IPS-15b (cell line): ENCODE results near the gene FHL3.
"Not testable (repeated sequence)": the region's sequence is repeated elsewhere in the genome, so short reads cannot be mapped to it uniquely, and the experiment has no call there.

Experiments
- H3K27me3 ChIP-seq: one replicate; pipeline ENCODE4 v1.6.1; 2013; ENCODE audit warnings: low read length; ENCODE audit not compliant: control insufficient read depth, insufficient read depth
- H3K36me3 ChIP-seq: one replicate; pipeline ENCODE4 v1.6.1; 2013; ENCODE audit warnings: low read length; ENCODE audit not compliant: control insufficient read depth, insufficient read depth
- H3K4me1 ChIP-seq: one replicate; pipeline ENCODE4 v1.6.1; 2013; ENCODE audit warnings: mild to moderate bottlenecking, low read length; ENCODE audit not compliant: control insufficient read depth, insufficient read depth
- H3K4me3 ChIP-seq: one replicate; pipeline ENCODE4 v1.5.1; 2013; ENCODE audit warnings: low read depth, low read length
- H3K9ac ChIP-seq: one replicate; pipeline ENCODE4 v1.6.1; 2013; ENCODE audit warnings: low read depth, mild to moderate bottlenecking, low read length
- H3K9me3 ChIP-seq: one replicate; pipeline ENCODE4 v1.6.1; 2013; ENCODE audit warnings: mild to moderate bottlenecking, low read length; ENCODE audit not compliant: control insufficient read depth, insufficient read depth

The FHL3 gene

GRCh38 chr1:38044221-38045215, 39.2 kb upstream of the FHL3 start:
- H3K4me1 ChIP-seq: peaks cover 2% of the 10 kb centered on the region
- H3K27me3 ChIP-seq: peaks cover 55% of the 10 kb centered on the region
- peaks cover 5% of the 10 kb centered on the region for H3K36me3 ChIP-seq
- peak overlapping the region; percentile 26 for H3K9ac ChIP-seq
- H3K9me3 ChIP-seq: no peaks in the 10 kb centered on the region
- H3K4me3 ChIP-seq: peak overlapping the region; percentile 64

GRCh38 chr1:38043036-38043747, 37.9 kb upstream of the FHL3 start:
- H3K9ac ChIP-seq: no peak overlapping the region
- H3K4me3 ChIP-seq: peak overlapping the region; percentile 13
- no peaks in the 10 kb centered on the region for H3K9me3 ChIP-seq
- peaks cover 5% of the 10 kb centered on the region for H3K36me3 ChIP-seq
- peaks cover 42% of the 10 kb centered on the region for H3K27me3 ChIP-seq
- no peaks in the 10 kb centered on the region for H3K4me1 ChIP-seq

GRCh38 chr1:38041936-38042834, 36.9 kb upstream of the FHL3 start:
- Histone ChIP-seq H3K27me3 (peaks cover 32% of the 10 kb centered on the region), H3K36me3 (peaks cover 5% of the 10 kb centered on the region), H3K9me3 (no peaks in the 10 kb centered on the region), H3K4me3 (peak overlapping the region; percentile 13), H3K9ac (no peak overlapping the region), H3K4me1 (no peaks in the 10 kb centered on the region)

- Histone ChIP-seq H3K9me3 (no peaks in the 10 kb centered on the region), H3K4me3 (no peak overlapping the region), H3K9ac (no peak overlapping the region), H3K36me3 (peaks cover 5% of the 10 kb centered on the region), H3K4me1 (no peaks in the 10 kb centered on the region), H3K27me3 (peaks cover 24% of the 10 kb centered on the region)
Measured at GRCh38 chr1:38039331-38040088, 34.2 kb upstream of the FHL3 start.

GRCh38 chr1:38038861-38039260, 33.5 kb upstream of the FHL3 start:
- peaks cover 5% of the 10 kb centered on the region for H3K36me3 ChIP-seq
- no peaks in the 10 kb centered on the region for H3K4me1 ChIP-seq
- no peaks in the 10 kb centered on the region for H3K9me3 ChIP-seq
- H3K27me3 ChIP-seq: peaks cover 17% of the 10 kb centered on the region
- H3K4me3 ChIP-seq: no peak overlapping the region
- no peak overlapping the region for H3K9ac ChIP-seq

GRCh38 chr1:38037221-38037939, 32.1 kb upstream of the FHL3 start:
- Histone ChIP-seq H3K4me1 (no peaks in the 10 kb centered on the region), H3K9me3 (no peaks in the 10 kb centered on the region)

GRCh38 chr1:38034871-38035270, 29.6 kb upstream of the FHL3 start:
- H3K36me3 ChIP-seq: peaks cover 2% of the 10 kb centered on the region
- no peaks in the 10 kb centered on the region for H3K9me3 ChIP-seq
- no peaks in the 10 kb centered on the region for H3K27me3 ChIP-seq
- no peak overlapping the region for H3K4me3 ChIP-seq
- no peak overlapping the region for H3K9ac ChIP-seq
- H3K4me1 ChIP-seq: peaks cover 2% of the 10 kb centered on the region

More at GRCh38 chr1:38037221-38037939, 32.1 kb upstream of the FHL3 start:
- Histone ChIP-seq H3K27me3 (peaks cover 5% of the 10 kb centered on the region), H3K9ac (no peak overlapping the region), H3K4me3 (no peak overlapping the region), H3K36me3 (peaks cover under 1% of the 10 kb centered on the region)

GRCh38 chr1:38032992-38033391, 27.7 kb upstream of the FHL3 start:
- H3K9ac ChIP-seq, H3K4me3 ChIP-seq, H3K36me3 ChIP-seq, H3K27me3 ChIP-seq, H3K9me3 ChIP-seq: not testable (repeated sequence)
- peaks cover 15% of the 10 kb centered on the region for H3K4me1 ChIP-seq

GRCh38 chr1:38031513-38031866, 26.2 kb upstream of the FHL3 start:
- Histone ChIP-seq H3K9me3 (no peaks in the 10 kb centered on the region), H3K9ac (no peak overlapping the region), H3K4me3 (no peak overlapping the region), H3K4me1 (peaks cover 23% of the 10 kb centered on the region), H3K36me3 (peaks cover 7% of the 10 kb centered on the region), H3K27me3 (no peaks in the 10 kb centered on the region)

- no peaks in the 10 kb centered on the region for H3K9me3 ChIP-seq
- H3K4me3 ChIP-seq: no peak overlapping the region
- no peak overlapping the region for H3K9ac ChIP-seq
- H3K4me1 ChIP-seq: peaks cover 23% of the 10 kb centered on the region
- H3K36me3 ChIP-seq: peaks cover 11% of the 10 kb centered on the region
- H3K27me3 ChIP-seq: no peaks in the 10 kb centered on the region
Measured at GRCh38 chr1:38030596-38031512, 25.5 kb upstream of the FHL3 start.
